Esophagus (tissue), 2 donors: ENCODE results near the gene KLHL17. TPM values are rescaled to one million over a fixed set of nuclear protein-coding genes. Genes with fewer than 3 reads are reported as not detected.

Experiments
- H3K27ac ChIP-seq, 2 donors: one replicate each; pipeline ENCODE4 v1.5.1; 2013; ENCODE audit warnings: low read depth in 2 of 2, mild to moderate bottlenecking in 2 of 2, inconsistent platforms in 1 of 2, low read length in 1 of 2, moderate library complexity in 1 of 2
- H3K27me3 ChIP-seq, 2 donors: one replicate each; pipeline ENCODE4 v1.6.1; 2013; ENCODE audit warnings: low read length in 2 of 2, control low read depth in 1 of 2, mild to moderate bottlenecking in 1 of 2; ENCODE audit not compliant: insufficient read depth in 2 of 2, control insufficient read depth in 1 of 2
- H3K36me3 ChIP-seq, 2 donors: one replicate each; pipeline ENCODE4 v1.6.1; 2013; ENCODE audit warnings: low read length in 1 of 2; ENCODE audit not compliant: control insufficient read depth in 2 of 2, insufficient read depth in 2 of 2
- H3K4me1 ChIP-seq, 2 donors: one replicate each; pipeline ENCODE4 v1.6.1; 2013; ENCODE audit warnings: low read length in 1 of 2; ENCODE audit not compliant: control insufficient read depth in 2 of 2, insufficient read depth in 2 of 2
- H3K4me3 ChIP-seq, 2 donors: one replicate each; pipeline ENCODE4 v1.5.1; 2013; ENCODE audit warnings: low read length in 2 of 2, mild to moderate bottlenecking in 2 of 2, low read depth in 1 of 2, moderate library complexity in 1 of 2
- H3K9me3 ChIP-seq, 2 donors: one replicate each; pipeline ENCODE4 v1.6.1; 2013; ENCODE audit warnings: mild to moderate bottlenecking in 2 of 2, low read depth in 1 of 2, low read length in 1 of 2, moderate library complexity in 1 of 2; ENCODE audit not compliant: control insufficient read depth in 2 of 2, insufficient read depth in 1 of 2
- WGBS, 2 donors: extraction: QIAGEN DNeasy Blood & Tissue Kit; methylation state at CpG; one replicate each; pipeline ENCODE4 v1.1.7; 2013; 5-methylcytosine and 5-hydroxymethylcytosine counted together
- polyA plus RNA-seq, 2 donors: library from polyadenylated mRNA; stranded (reverse); fragments of 200-250 nt; gene quantifications; one replicate each; pipeline ENCODE4 v1.2.3, GENCODE V29; 2013
- donor health status: healthy with polysubstance abuse.
- donor health status: Bipolar disorder and iron deficiency.

KLHL17 gene
- polyA plus RNA-seq, 2 donors, result 11.9 to 21.8 TPM

GRCh38 chr1:935751-936231, 24.6 kb upstream of the KLHL17 start:
- no peaks in the 10 kb centered on the region for H3K36me3 ChIP-seq
- no peak overlapping the region for H3K4me3 ChIP-seq
- no peak overlapping the region for H3K27ac ChIP-seq
- H3K4me1 ChIP-seq, result peaks cover 5 to 20% of the 10 kb centered on the region in 2 donors
- WGBS, 2 donors, result 11 to 12% methylated on average over 25 to 30 of the region's 30 CpGs
- peaks cover 0 to 20% of the 10 kb centered on the region in 2 donors for H3K27me3 ChIP-seq
- peaks cover 0 to 2% of the 10 kb centered on the region in 2 donors for H3K9me3 ChIP-seq

GRCh38 chr1:936348-937264, 23.8 kb upstream of the KLHL17 start:
- H3K36me3 ChIP-seq, result no peaks in the 10 kb centered on the region
- peaks cover 7 to 28% of the 10 kb centered on the region in 2 donors for H3K4me1 ChIP-seq
- WGBS, 2 donors, result 54 to 59% methylated on average over 43 to 45 of the region's 45 CpGs
- no peak overlapping the region for H3K4me3 ChIP-seq
- H3K9me3 ChIP-seq, result peaks cover 0 to 3% of the 10 kb centered on the region in 2 donors
- peaks cover 0 to 26% of the 10 kb centered on the region in 2 donors for H3K27me3 ChIP-seq
- H3K27ac ChIP-seq, result no peak overlapping the region

DNA sequence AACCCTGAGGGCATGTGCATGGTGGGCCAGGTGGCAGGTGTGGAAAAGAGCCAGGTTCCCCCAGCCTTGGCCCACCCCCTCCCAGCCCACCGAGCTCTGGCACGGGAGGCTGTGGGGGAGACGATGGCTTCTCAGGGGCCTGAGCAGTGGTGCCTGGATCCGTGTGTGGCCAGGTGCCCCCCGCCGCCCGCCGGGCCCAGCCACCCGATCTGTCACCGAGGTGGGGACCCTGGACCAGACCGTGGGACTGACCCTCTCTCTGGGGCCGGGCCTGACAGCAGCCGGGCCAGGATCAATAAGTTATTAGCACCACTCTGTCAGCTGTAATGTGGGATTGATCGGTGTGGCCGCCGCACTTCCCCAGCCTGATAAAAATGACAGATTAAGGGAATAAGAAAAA, 22.9 kb upstream of the KLHL17 start:
- H3K9me3 ChIP-seq, result peaks cover 0 to 3% of the 10 kb centered on the region in 2 donors

GRCh38 chr1:938088-938683, 22.2 kb upstream of the KLHL17 start:
- Histone ChIP-seq H3K27me3 (peaks cover 0 to 42% of the 10 kb centered on the region in 2 donors), H3K4me3 (no peak overlapping the region), H3K27ac (no peak overlapping the region), H3K4me1 (peaks cover 13 to 37% of the 10 kb centered on the region in 2 donors), H3K36me3 (no peaks in the 10 kb centered on the region), H3K9me3 (peaks cover 0 to 3% of the 10 kb centered on the region in 2 donors)
- 51 to 66% methylated on average over 14 to 15 of the region's 15 CpGs for WGBS, 2 donors

More for the DNA sequence above, 22.9 kb upstream of the KLHL17 start:
- H3K4me3 ChIP-seq, result no peak overlapping the region
- no peaks in the 10 kb centered on the region for H3K36me3 ChIP-seq
- peaks cover 9 to 31% of the 10 kb centered on the region in 2 donors for H3K4me1 ChIP-seq
- peaks cover 0 to 35% of the 10 kb centered on the region in 2 donors for H3K27me3 ChIP-seq
- no peak overlapping the region for H3K27ac ChIP-seq
- 65 to 77% methylated on average over 12 to 16 of the region's 16 CpGs for WGBS, 2 donors

GRCh38 chr1:938711-939489, 21.5 kb upstream of the KLHL17 start:
- Histone ChIP-seq H3K9me3 (peaks cover 0 to 3% of the 10 kb centered on the region in 2 donors), H3K27me3 (peaks cover 0 to 42% of the 10 kb centered on the region in 2 donors), H3K27ac (no peak overlapping the region), H3K4me3 (no peak overlapping the region), H3K36me3 (no peaks in the 10 kb centered on the region), H3K4me1 (peaks cover 13 to 35% of the 10 kb centered on the region in 2 donors)
- 66 to 69% methylated on average over 22 to 30 of the region's 30 CpGs for WGBS, 2 donors

DNA sequence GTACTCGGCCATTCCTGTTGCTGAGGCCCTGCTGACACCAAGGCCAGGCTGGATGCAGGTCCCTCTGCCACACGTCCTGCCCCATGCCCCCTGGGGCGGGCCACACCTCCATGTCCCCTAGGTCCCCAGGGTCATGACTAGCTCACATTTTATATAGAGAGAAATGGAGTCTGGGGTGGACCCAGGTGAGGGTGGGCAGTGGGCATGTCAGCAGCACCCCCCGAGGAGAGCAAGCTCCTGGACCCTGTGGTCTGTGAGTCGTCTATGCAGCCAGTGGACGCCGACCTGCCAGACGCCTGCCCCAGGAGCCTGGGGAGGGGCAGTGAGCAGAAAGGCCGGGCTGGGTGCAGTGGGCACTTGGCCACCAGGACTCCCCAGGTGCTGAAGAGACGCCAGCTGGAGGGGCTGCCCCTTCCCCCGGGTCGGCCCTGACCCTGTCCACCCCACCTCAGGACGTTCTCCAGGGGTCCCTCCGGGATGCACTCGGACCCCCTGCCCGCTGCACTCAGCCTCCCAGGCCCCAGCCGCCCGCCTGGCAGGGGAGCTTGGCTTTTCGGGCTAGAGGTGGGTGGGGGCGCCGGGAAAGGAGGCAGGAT, 20.8 kb upstream of the KLHL17 start:
- Histone ChIP-seq H3K27me3 (peaks cover 0 to 42% of the 10 kb centered on the region in 2 donors), H3K4me3 (no peak overlapping the region), H3K27ac (no peak overlapping the region), H3K36me3 (no peaks in the 10 kb centered on the region), H3K9me3 (peaks cover 0 to 3% of the 10 kb centered on the region in 2 donors), H3K4me1 (peaks cover 13 to 35% of the 10 kb centered on the region in 2 donors)
- WGBS, 2 donors, result 18 to 27% methylated on average over 19 to 21 of the region's 21 CpGs

GRCh38 chr1:940107-941014, 20.0 kb upstream of the KLHL17 start:
- peak overlapping the region; percentile 26 to 47 for H3K27ac ChIP-seq
- peak overlapping the region; percentile 21 to 22 for H3K4me3 ChIP-seq
- H3K4me1 ChIP-seq, result peaks cover 13 to 29% of the 10 kb centered on the region in 2 donors

GRCh38 chr1:941015-941587, 19.3 kb upstream of the KLHL17 start:
- H3K4me1 ChIP-seq, result peaks cover 13 to 23% of the 10 kb centered on the region in 2 donors
- peaks cover 0 to 34% of the 10 kb centered on the region in 2 donors for H3K27me3 ChIP-seq
- WGBS, 2 donors, result 3 to 5% methylated on average over 35 to 36 of the region's 36 CpGs
- H3K36me3 ChIP-seq, result peaks cover 0 to 13% of the 10 kb centered on the region in 2 donors
- peaks cover 0 to 3% of the 10 kb centered on the region in 2 donors for H3K9me3 ChIP-seq
- peak overlapping the region; percentile 26 to 47 for H3K27ac ChIP-seq
- H3K4me3 ChIP-seq, result peak overlapping the region; percentile 13 to 21

More at GRCh38 chr1:940107-941014, 20.0 kb upstream of the KLHL17 start:
- peaks cover 0 to 3% of the 10 kb centered on the region in 2 donors for H3K9me3 ChIP-seq
- 0 to 1% methylated on average over 50 to 86 of the region's 86 CpGs for WGBS, 2 donors
- peaks cover 0 to 39% of the 10 kb centered on the region in 2 donors for H3K27me3 ChIP-seq
- peaks cover 0 to 6% of the 10 kb centered on the region in 2 donors for H3K36me3 ChIP-seq
